ENCODE results near the gene EHMT2.
A peak's percentile ranks its signal among the peaks of the same experiment; 100 is the strongest.

Gene EHMT2

GRCh38 chr6:31834367-31835250 is 62.9 kb downstream of the EHMT2 start:
- Histone ChIP-seq H3K18ac (ENCODE audit: low read depth in 1 of 2, low read length in 2 of 2) (peak overlapping the region; percentile 100), H3K27me3 (ENCODE audit: control insufficient read depth in 1 of 2, insufficient read depth in 1 of 2, low read length in 2 of 2) (no peaks in the 10 kb centered on the region), H3K9me3 (ENCODE audit: control insufficient read depth, low read length) (no peaks in the 10 kb centered on the region), H2BK15ac (ENCODE audit: low read depth, poor library complexity, severe bottlenecking) (peak overlapping the region; percentile 57), H3K14ac (ENCODE audit: low read length in 2 of 2) (peak overlapping the region in 1 of 2 experiments; percentile 100), H3K4me2 (ENCODE audit: low read length, poor library complexity, severe bottlenecking) (peak overlapping the region; percentile 98), H2BK12ac (ENCODE audit: low read length in 2 of 2) (peak overlapping the region in 1 of 2 experiments; percentile 87), H3K27ac (ENCODE audit: low read length, poor library complexity, severe bottlenecking) (peak overlapping the region; percentile 95), H2BK5ac (ENCODE audit: low read depth, low read length, poor library complexity, severe bottlenecking) (peak overlapping the region; percentile 91), H4K91ac (ENCODE audit: low read length) (peak overlapping the region; percentile 99), H2BK120ac (ENCODE audit: low read depth, low read length) (peak overlapping the region; percentile 65), H2AFZ (ENCODE audit: low read depth, low read length) (peak overlapping the region; percentile 73), H3K9ac (ENCODE audit: low read length) (peak overlapping the region; percentile 98), H3K79me1 (replicated peaks; ENCODE audit: low read length, poor library complexity, severe bottlenecking) (peaks cover 5% of the 10 kb centered on the region), H3K36me3 (ENCODE audit: control insufficient read depth in 1 of 2, insufficient read depth in 2 of 2, low read depth in 1 of 2, low read length in 2 of 2) (peaks cover 24 to 35% of the 10 kb centered on the region in 2 experiments), H2AK5ac (ENCODE audit: low read length, severe bottlenecking) (peak overlapping the region; percentile 97), H3K4me3 (ENCODE audit: insufficient read depth in 1 of 2, low read depth in 1 of 2, low read length in 2 of 2) (peak overlapping the region; percentile 100), H4K8ac (ENCODE audit: low read length) (peak overlapping the region; percentile 98), H3K4ac (ENCODE audit: low read depth in 1 of 2, low read length in 2 of 2) (peak overlapping the region; percentile 100), H3K23ac (ENCODE audit: low read length in 2 of 2) (peak overlapping the region in 1 of 2 experiments; percentile 100), H3K4me1 (ENCODE audit: control insufficient read depth, insufficient read depth, low read depth, low read length) (peaks cover 21% of the 10 kb centered on the region)
- 2% methylated on average over 58 of the region's 59 CpGs for WGBS
- peak; percentile 89 for DNase-seq

DNA sequence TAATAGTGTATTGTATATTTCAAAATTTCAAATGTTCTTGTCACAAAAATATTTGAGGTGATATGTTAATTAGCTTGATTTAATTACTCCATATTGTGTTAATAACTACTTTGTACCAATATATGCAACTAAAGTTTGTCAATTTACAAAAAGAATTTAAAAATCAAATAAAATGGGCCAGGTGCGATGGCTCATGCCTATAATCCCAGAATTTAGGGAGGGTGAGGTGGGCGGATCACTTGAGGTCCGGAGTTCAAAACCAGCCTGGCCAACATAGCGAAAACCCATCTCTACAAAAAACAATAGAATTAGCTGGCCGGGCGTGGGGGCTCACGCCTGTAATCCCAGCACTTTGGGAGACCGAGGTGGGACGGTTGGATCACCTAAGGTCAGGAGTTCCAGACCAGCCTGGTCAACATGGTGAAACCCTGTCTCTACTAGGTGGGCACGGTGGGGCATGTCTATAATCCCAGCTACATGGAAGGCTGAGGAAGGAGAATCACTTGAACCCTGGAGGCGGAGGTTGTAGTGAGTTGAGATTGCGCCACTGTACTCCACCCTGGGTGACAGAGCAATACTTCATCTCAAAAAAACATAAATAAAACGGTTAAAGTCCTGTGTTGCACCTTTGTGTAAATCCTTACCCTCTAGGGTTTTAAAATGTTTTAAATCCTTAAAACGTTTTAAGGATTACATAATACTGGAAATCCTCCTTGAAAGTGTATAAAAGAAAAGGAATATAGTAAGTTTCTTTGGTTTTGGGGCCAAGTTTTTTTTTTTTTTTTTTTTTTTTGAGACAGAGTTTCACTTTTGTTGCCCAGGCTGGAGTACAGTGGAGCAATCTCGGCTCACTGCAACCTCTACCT is 65.9 kb downstream of the EHMT2 start:
- Histone ChIP-seq H3K9me3 (ENCODE audit: control insufficient read depth, low read length) (no peaks in the 10 kb centered on the region), H3K27ac (ENCODE audit: low read length, poor library complexity, severe bottlenecking) (no peak overlapping the region), H4K8ac (ENCODE audit: low read length) (no peak overlapping the region), H2AK5ac (ENCODE audit: low read length, severe bottlenecking) (no peak overlapping the region), H3K4me1 (ENCODE audit: control insufficient read depth, insufficient read depth, low read depth, low read length) (peaks cover 5% of the 10 kb centered on the region), H2BK12ac (ENCODE audit: low read length in 2 of 2) (no peak overlapping the region), H2AFZ (ENCODE audit: low read depth, low read length) (no peak overlapping the region), H3K27me3 (ENCODE audit: control insufficient read depth in 1 of 2, insufficient read depth in 1 of 2, low read length in 2 of 2) (no peaks in the 10 kb centered on the region), H3K4ac (ENCODE audit: low read depth in 1 of 2, low read length in 2 of 2) (peak overlapping the region in 1 of 2 experiments; percentile 37), H2BK15ac (ENCODE audit: low read depth, poor library complexity, severe bottlenecking) (no peak overlapping the region), H3K14ac (ENCODE audit: low read length in 2 of 2) (no peak overlapping the region), H3K4me3 (ENCODE audit: insufficient read depth in 1 of 2, low read depth in 1 of 2, low read length in 2 of 2) (peak overlapping the region in 1 of 2 experiments; percentile 79), H3K18ac (ENCODE audit: low read depth in 1 of 2, low read length in 2 of 2) (no peak overlapping the region), H3K36me3 (ENCODE audit: control insufficient read depth in 1 of 2, insufficient read depth in 2 of 2, low read depth in 1 of 2, low read length in 2 of 2) (peaks cover 3 to 6% of the 10 kb centered on the region in 2 experiments), H4K91ac (ENCODE audit: low read length) (no peak overlapping the region), H2BK120ac (ENCODE audit: low read depth, low read length) (no peak overlapping the region), H3K23ac (ENCODE audit: low read length in 2 of 2) (no peak overlapping the region), H2BK5ac (ENCODE audit: low read depth, low read length, poor library complexity, severe bottlenecking) (no peak overlapping the region), H3K9ac (ENCODE audit: low read length) (peak overlapping the region; percentile 93), H3K4me2 (ENCODE audit: low read length, poor library complexity, severe bottlenecking) (no peak overlapping the region), H3K79me1 (replicated peaks; ENCODE audit: low read length, poor library complexity, severe bottlenecking) (peaks cover 5% of the 10 kb centered on the region)
- DNase-seq, result peak; percentile 15
- 97% methylated on average over 11 of the region's 15 CpGs for WGBS

GRCh38 chr6:31830886-31831335 is 66.6 kb downstream of the EHMT2 start:
- H4K91ac ChIP-seq (ENCODE audit: low read length), result no peak overlapping the region
- H3K79me1 ChIP-seq (replicated peaks; ENCODE audit: low read length, poor library complexity, severe bottlenecking), result peaks cover 5% of the 10 kb centered on the region
- no peaks in the 10 kb centered on the region for H3K27me3 ChIP-seq (ENCODE audit: control insufficient read depth in 1 of 2, insufficient read depth in 1 of 2, low read length in 2 of 2)
- H3K4me1 ChIP-seq (ENCODE audit: control insufficient read depth, insufficient read depth, low read depth, low read length), result peaks cover 9% of the 10 kb centered on the region
- no peak overlapping the region for H2BK15ac ChIP-seq (ENCODE audit: low read depth, poor library complexity, severe bottlenecking)
- no peak overlapping the region for H2AFZ ChIP-seq (ENCODE audit: low read depth, low read length)
- peak overlapping the region in 1 of 2 experiments; percentile 79 for H3K4me3 ChIP-seq (ENCODE audit: insufficient read depth in 1 of 2, low read depth in 1 of 2, low read length in 2 of 2)
- H3K23ac ChIP-seq (ENCODE audit: low read length in 2 of 2), result no peak overlapping the region
- no peak overlapping the region for H4K8ac ChIP-seq (ENCODE audit: low read length)
- no peak overlapping the region for H2BK120ac ChIP-seq (ENCODE audit: low read depth, low read length)
- peak overlapping the region in 1 of 2 experiments; percentile 49 for H3K4ac ChIP-seq (ENCODE audit: low read depth in 1 of 2, low read length in 2 of 2)
- H2BK5ac ChIP-seq (ENCODE audit: low read depth, low read length, poor library complexity, severe bottlenecking), result no peak overlapping the region
- peak overlapping the region; percentile 90 for H3K4me2 ChIP-seq (ENCODE audit: low read length, poor library complexity, severe bottlenecking)
- no peak overlapping the region for H3K14ac ChIP-seq (ENCODE audit: low read length in 2 of 2)
- no peak overlapping the region for H3K27ac ChIP-seq (ENCODE audit: low read length, poor library complexity, severe bottlenecking)
- DNase-seq, result no peak
- H3K36me3 ChIP-seq (ENCODE audit: control insufficient read depth in 1 of 2, insufficient read depth in 2 of 2, low read depth in 1 of 2, low read length in 2 of 2), result no peaks in the 10 kb centered on the region
- H3K18ac ChIP-seq (ENCODE audit: low read depth in 1 of 2, low read length in 2 of 2), result no peak overlapping the region
- no peak overlapping the region for H2BK12ac ChIP-seq (ENCODE audit: low read length in 2 of 2)
- H3K9me3 ChIP-seq (ENCODE audit: control insufficient read depth, low read length), result no peaks in the 10 kb centered on the region
- WGBS, result 80% methylated on average over 5 of the region's 6 CpGs
- peak overlapping the region; percentile 93 for H3K9ac ChIP-seq (ENCODE audit: low read length)
- H2AK5ac ChIP-seq (ENCODE audit: low read length, severe bottlenecking), result no peak overlapping the region

Data from mesenchymal stem cell (in vitro differentiated cells and primary cell).